Right atrium auricular region (tissue), 2 donors: Measurements from ENCODE around the gene PYGB. TPM values are rescaled to one million over a fixed set of nuclear protein-coding genes. Genes with fewer than 3 reads are reported as not detected.
A peak's percentile ranks its signal among the peaks of the same experiment; 100 is the strongest.

Experiments used
- DNase-seq: peaks from one replicate; pipeline ENCODE4 v3.0.0-alpha.2; 2019; ENCODE audit warnings: low spot score
- H3K27ac ChIP-seq, 2 donors: fragments of 200-600 bp; sonication (generic); 1 replicate in 1 of 2; 2 replicates in 1 of 2; pipeline ENCODE4 v1.5.1; 2016 to 2019
- H3K27me3 ChIP-seq, 2 donors: fragments of 200-600 bp; sonication (generic); one replicate each; pipeline versions ENCODE4 v1.5.1 to v1.6.0; 2017 to 2019
- H3K36me3 ChIP-seq: fragments of 200-600 bp; sonication (generic); one replicate; pipeline ENCODE4 v1.5.1; 2016
- H3K4me1 ChIP-seq, 2 donors: fragments of 200-600 bp; sonication (generic); one replicate each; pipeline versions ENCODE4 v1.5.1 to v1.6.0; 2017 to 2019
- H3K4me3 ChIP-seq, 2 donors: fragments of 200-600 bp; sonication (generic); 1 replicate in 1 of 2; 2 replicates in 1 of 2; pipeline ENCODE4 v1.5.1; 2017 to 2019; ENCODE audit warnings: mild to moderate bottlenecking in 1 of 2, moderate library complexity in 1 of 2
- H3K9me3 ChIP-seq, 2 donors: fragments of 200-600 bp; sonication (generic); one replicate each; pipeline ENCODE4 v1.5.1; 2019
- CTCF ChIP-seq, 2 donors: fragments of 200-600 bp; sonication (generic); IDR thresholded peaks; one replicate each; pipeline ENCODE4 v1.5.1; 2019; ENCODE audit warnings: antibody characterized with exemption in 2 of 2
- total RNA-seq, 2 donors: library from RNA; depleted of rRNA; stranded (reverse); fragments of >200 nt; gene quantifications; one replicate each; pipeline ENCODE4 v1.1.0, GENCODE V29; 2016

The PYGB gene
- total RNA-seq, 2 donors from 2014 or later, result 145 to 174 TPM

- Histone ChIP-seq H3K4me1 (peaks cover 0 to 61% of the 10 kb centered on the region in 2 donors), H3K4me3 (no peak overlapping the region), H3K9me3 (no peaks in the 10 kb centered on the region), H3K36me3 (peaks cover 84% of the 10 kb centered on the region), H3K27me3 (no peaks in the 10 kb centered on the region), H3K27ac (peak overlapping the region; percentile 46 to 78)
- TF ChIP-seq CTCF (IDR thresholded peaks at IDR 0.05), result no peak
- no peak for DNase-seq
These were observed 26.6 kb downstream of the PYGB start for GRCh38 chr20:25274481-25274880.

GRCh38 chr20:25274891-25275812, 27.3 kb downstream of the PYGB start:
- Histone ChIP-seq H3K27ac (peak overlapping the region; percentile 46 to 78), H3K4me1 (peaks cover 0 to 61% of the 10 kb centered on the region in 2 donors), H3K36me3 (peaks cover 84% of the 10 kb centered on the region), H3K9me3 (no peaks in the 10 kb centered on the region), H3K4me3 (no peak overlapping the region), H3K27me3 (no peaks in the 10 kb centered on the region)
- no peak for DNase-seq
- TF ChIP-seq CTCF (IDR thresholded peaks at IDR 0.05), result peak in 1 of 2 donors; percentile 33

- H3K27ac ChIP-seq, result peak overlapping the region in 1 of 2 donors; percentile 78
- no peak for TF ChIP-seq CTCF (IDR thresholded peaks at IDR 0.05)
These were observed 28.1 kb downstream of the PYGB start for GRCh38 chr20:25275813-25276532.

DNA sequence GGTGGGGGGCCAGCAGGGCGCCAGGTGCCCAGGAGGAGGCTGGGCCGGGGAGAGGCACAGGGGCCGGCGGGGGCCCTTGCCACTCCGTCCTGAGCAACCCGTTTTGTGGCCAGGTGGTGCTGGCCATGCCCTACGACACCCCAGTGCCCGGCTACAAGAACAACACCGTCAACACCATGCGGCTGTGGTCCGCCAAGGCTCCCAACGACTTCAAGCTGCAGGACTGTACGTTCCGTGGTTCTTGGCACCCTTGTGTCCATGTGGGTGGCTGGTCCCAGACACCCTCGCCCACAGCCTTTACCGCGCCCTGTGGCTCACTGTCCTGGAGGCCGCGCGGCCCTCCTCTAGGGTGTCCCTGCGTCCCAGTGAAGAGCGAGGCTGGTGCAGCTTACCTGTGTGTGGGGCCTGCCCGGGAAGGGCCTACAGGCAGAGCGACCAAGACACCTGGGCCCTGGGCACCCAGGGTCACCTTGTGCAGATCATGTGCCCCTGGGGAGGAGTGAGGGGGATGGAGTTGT, 28.7 kb downstream of the PYGB start:
- peaks cover 0 to 55% of the 10 kb centered on the region in 2 donors for H3K4me1 ChIP-seq
- H3K9me3 ChIP-seq, result no peaks in the 10 kb centered on the region
- DNase-seq, result no peak
- H3K4me3 ChIP-seq, result no peak overlapping the region
- no peak for TF ChIP-seq CTCF (IDR thresholded peaks at IDR 0.05)
- peak overlapping the region; percentile 58 to 78 for H3K27ac ChIP-seq
- H3K27me3 ChIP-seq, result no peaks in the 10 kb centered on the region
- peaks cover 84% of the 10 kb centered on the region for H3K36me3 ChIP-seq

More at GRCh38 chr20:25275813-25276532, 28.1 kb downstream of the PYGB start:
- no peak for DNase-seq
- Histone ChIP-seq H3K36me3 (peaks cover 84% of the 10 kb centered on the region), H3K9me3 (no peaks in the 10 kb centered on the region), H3K4me1 (peaks cover 0 to 60% of the 10 kb centered on the region in 2 donors), H3K4me3 (no peak overlapping the region), H3K27me3 (no peaks in the 10 kb centered on the region)

GRCh38 chr20:25277051-25277801, 29.3 kb downstream of the PYGB start:
- no peak overlapping the region for H3K4me3 ChIP-seq
- H3K4me1 ChIP-seq, result peaks cover 0 to 49% of the 10 kb centered on the region in 2 donors
- H3K9me3 ChIP-seq, result no peaks in the 10 kb centered on the region
- no peak for DNase-seq
- peaks cover 84% of the 10 kb centered on the region for H3K36me3 ChIP-seq
- no peak for TF ChIP-seq CTCF (IDR thresholded peaks at IDR 0.05)
- H3K27me3 ChIP-seq, result no peaks in the 10 kb centered on the region
- H3K27ac ChIP-seq, result peak overlapping the region; percentile 58 to 78
